RWPE2 (cell line): ENCODE data around the gene SEMA5B.

Experiments
- ATAC-seq: fragments of 200-7000 bp; cut with Tn5 transposase; 3 replicates; pipeline ENCODE4 v1.9.1; 2021; ENCODE audit warnings: low read depth
- DNase-seq: peaks from one replicate; pipeline ENCODE4 v3.0.0-alpha.2; 2020; ENCODE audit warnings: low spot score
- H3K27ac ChIP-seq: fragments of 450-650 bp; 2 replicates; pipeline ENCODE4 v1.5.1; 2017; ENCODE audit warnings: mild to moderate bottlenecking; ENCODE audit not compliant: poor library complexity, severe bottlenecking
- H3K27me3 ChIP-seq: fragments of 250-450 bp; sonication (Bioruptor Pico); 2 replicates; pipeline ENCODE4 v1.5.1; 2021; ENCODE audit warnings: mild to moderate bottlenecking, moderate library complexity; ENCODE audit not compliant: insufficient read depth, poor library complexity, severe bottlenecking
- H3K36me3 ChIP-seq: fragments of 250-450 bp; sonication (Bioruptor Pico); 2 replicates; pipeline ENCODE4 v1.5.1; 2020; ENCODE audit warnings: low read depth, mild to moderate bottlenecking, moderate library complexity
- H3K4me1 ChIP-seq: fragments of 250-450 bp; sonication (Bioruptor Pico); 2 replicates; pipeline ENCODE4 v1.5.1; 2021; ENCODE audit warnings: mild to moderate bottlenecking, moderate library complexity; ENCODE audit not compliant: insufficient read depth, poor library complexity, severe bottlenecking
- H3K4me3 ChIP-seq: fragments of 250-450 bp; sonication (Bioruptor Pico); 2 replicates; pipeline ENCODE4 v1.5.1; 2021; ENCODE audit warnings: mild to moderate bottlenecking, moderate library complexity; ENCODE audit not compliant: severe bottlenecking
- H3K9me3 ChIP-seq: fragments of 250-450 bp; sonication (Bioruptor Pico); 2 replicates; pipeline ENCODE4 v1.5.1; 2021; ENCODE audit warnings: mild to moderate bottlenecking, moderate library complexity; ENCODE audit not compliant: severe bottlenecking
- CTCF ChIP-seq: fragments of 450-650 bp; IDR thresholded peaks from one replicate; pipeline ENCODE4 v1.5.1; 2017; ENCODE audit warnings: mild to moderate bottlenecking, moderate library complexity; ENCODE audit not compliant: poor library complexity, severe bottlenecking

The SEMA5B gene

GRCh38 chr3:123068601-123069381 is 41.2 kb upstream of the SEMA5B start:
- no peak for TF ChIP-seq CTCF
- Histone ChIP-seq H3K27ac (peak overlapping the region; percentile 63), H3K4me1 (peaks cover 11% of the 10 kb centered on the region), H3K4me3 (peak overlapping the region; percentile 87), H3K36me3 (no peaks in the 10 kb centered on the region), H3K27me3 (no peaks in the 10 kb centered on the region), H3K9me3 (no peaks in the 10 kb centered on the region)
- DNase-seq (no peak), ATAC-seq (no peak)

GRCh38 chr3:123067689-123068600 is 40.4 kb upstream of the SEMA5B start:
- ATAC-seq, result peak; percentile 11
- Histone ChIP-seq H3K4me1 (peaks cover 11% of the 10 kb centered on the region), H3K9me3 (no peaks in the 10 kb centered on the region), H3K4me3 (peak overlapping the region; percentile 87), H3K36me3 (no peaks in the 10 kb centered on the region), H3K27ac (peak overlapping the region; percentile 63), H3K27me3 (no peaks in the 10 kb centered on the region)
- TF ChIP-seq CTCF, result no peak
- DNase-seq, result no peak

- H3K36me3 ChIP-seq, result no peaks in the 10 kb centered on the region
- no peaks in the 10 kb centered on the region for H3K27me3 ChIP-seq
- no peaks in the 10 kb centered on the region for H3K9me3 ChIP-seq
- H3K27ac ChIP-seq, result peak within 1 kb of the TSS; percentile 63
- DNase-seq, result peak; percentile 92
- peak within 1 kb of the TSS; percentile 87 for H3K4me3 ChIP-seq
- peak; percentile 90 for ATAC-seq
- peaks cover 11% of the 10 kb centered on the region for H3K4me1 ChIP-seq
- TF ChIP-seq CTCF, result no peak
Observed at GRCh38 chr3:123066896-123067688, 39.5 kb upstream of the SEMA5B start, which contains the start of gene PDIA5. Gene PDIA5, plus strand, starts transcription at chr3:123067025. Its CDS starts 140 bp downstream, at chr3:123067165.

GRCh38 chr3:123066599-123066895 is 39.0 kb upstream of the SEMA5B start:
- H3K27me3 ChIP-seq, result no peaks in the 10 kb centered on the region
- H3K4me3 ChIP-seq, result peak overlapping the region; percentile 87

More at GRCh38 chr3:123066599-123066895, 39.0 kb upstream of the SEMA5B start:
- DNase-seq, result no peak
- ATAC-seq, result no peak
- Histone ChIP-seq H3K9me3 (no peaks in the 10 kb centered on the region), H3K4me1 (peaks cover 11% of the 10 kb centered on the region), H3K36me3 (no peaks in the 10 kb centered on the region), H3K27ac (no peak overlapping the region)
- no peak for TF ChIP-seq CTCF
